ENCODE data around the gene DYNC2H1.
A peak's percentile ranks its signal among the peaks of the same experiment; 100 is the strongest.
"Not testable (repeated sequence)": the region's sequence is repeated elsewhere in the genome, so short reads cannot be mapped to it uniquely, and the experiment has no call there.

Gene DYNC2H1

DNA sequence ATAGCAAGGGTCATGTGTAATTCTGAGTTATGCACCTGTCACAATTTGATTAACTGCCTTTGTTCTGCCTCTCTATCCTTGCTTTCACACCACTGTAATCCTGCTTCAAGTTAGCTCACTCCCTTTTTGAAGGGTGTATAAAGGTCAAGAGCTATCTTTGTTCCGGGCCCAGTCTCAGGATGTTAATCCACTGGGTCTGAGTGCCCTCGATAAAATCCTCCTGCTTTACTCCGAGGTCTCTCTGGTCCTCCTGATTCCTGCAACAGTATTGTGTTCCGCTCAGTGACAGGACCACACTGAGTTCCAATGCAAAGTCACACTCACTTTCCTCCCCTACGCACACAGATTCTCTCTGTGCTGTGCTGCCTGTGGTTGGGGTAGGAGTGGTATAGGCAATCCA lies 186.5 kb downstream of the DYNC2H1 start:
- DNase-seq, result no peak

DNA sequence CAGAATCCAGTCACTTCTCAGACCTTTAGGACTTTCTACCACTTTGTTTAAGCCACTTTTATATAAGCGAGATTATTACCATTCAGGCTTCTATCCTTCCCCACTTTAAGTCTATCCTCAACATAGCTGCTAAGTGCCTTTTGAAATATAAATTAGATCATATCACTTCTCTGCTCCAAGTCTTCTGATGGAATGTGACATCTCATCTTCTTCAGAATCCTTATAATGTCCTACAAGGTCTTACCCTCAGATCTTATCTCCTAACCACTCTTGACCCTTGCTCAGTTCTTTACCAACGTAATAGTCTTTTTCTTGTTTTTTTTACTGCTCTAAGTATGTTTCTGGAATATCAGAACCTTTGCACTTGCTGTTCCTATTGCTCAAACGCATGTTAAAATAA lies 188.7 kb downstream of the DYNC2H1 start:
- no peak for DNase-seq

DNA sequence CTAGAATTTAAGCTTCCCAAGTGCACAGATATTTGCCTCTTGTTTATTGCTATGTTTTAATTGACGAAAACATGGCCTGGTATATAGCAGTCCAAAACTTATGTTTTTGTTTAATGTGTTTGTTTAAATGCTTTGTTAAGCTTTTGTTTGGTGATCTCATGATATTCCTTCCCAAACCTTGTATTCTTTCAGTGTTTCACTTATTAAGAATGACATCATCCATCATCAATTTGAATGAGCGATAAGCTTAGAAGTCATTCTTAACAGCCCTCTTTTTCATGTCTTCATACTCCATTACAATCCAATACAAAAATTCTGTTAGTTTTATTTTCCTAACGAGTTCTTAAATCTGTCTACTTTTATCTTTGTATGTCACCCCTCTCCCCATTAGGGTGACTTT lies 206.0 kb downstream of the DYNC2H1 start:
- DNase-seq, result no peak

DNA sequence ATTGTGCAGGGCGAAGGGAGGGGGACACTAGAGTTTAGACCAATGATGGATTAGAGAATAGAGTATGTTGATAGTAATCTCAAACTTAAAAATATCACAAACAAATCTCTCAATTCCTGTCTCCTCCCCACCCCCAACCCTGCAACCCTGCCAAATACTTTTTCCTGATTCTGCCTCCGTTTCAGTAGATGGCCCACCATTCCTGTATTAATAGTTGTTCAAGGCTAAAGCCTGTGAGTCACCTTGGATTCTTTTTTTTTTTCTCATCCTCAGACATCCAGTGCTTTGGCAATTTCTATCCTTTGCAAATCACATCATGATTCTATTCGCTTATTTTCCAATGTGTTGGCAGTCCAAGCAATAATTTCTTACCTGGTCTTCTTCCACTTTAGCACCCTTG lies 207.9 kb downstream of the DYNC2H1 start:
- no peak for DNase-seq

DNA sequence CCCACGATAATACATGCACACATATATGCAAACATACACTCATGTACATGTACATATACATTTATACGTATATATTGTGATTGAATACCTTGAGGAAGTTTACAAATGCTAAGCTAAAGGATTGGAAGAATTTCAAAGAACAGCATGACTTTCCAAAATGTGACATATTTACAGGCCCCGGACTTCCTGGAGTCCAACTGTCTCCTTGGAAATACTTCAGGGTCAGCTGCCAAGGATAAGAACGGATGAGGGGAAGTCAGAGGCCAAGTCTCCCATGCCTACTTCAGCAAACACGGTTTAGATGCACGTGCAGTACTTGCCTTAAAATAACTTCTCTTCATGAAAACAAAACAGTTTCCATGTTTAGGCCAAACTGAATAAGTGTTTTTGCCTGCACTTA lies 213.6 kb downstream of the DYNC2H1 start:
- no peak for DNase-seq

DNA sequence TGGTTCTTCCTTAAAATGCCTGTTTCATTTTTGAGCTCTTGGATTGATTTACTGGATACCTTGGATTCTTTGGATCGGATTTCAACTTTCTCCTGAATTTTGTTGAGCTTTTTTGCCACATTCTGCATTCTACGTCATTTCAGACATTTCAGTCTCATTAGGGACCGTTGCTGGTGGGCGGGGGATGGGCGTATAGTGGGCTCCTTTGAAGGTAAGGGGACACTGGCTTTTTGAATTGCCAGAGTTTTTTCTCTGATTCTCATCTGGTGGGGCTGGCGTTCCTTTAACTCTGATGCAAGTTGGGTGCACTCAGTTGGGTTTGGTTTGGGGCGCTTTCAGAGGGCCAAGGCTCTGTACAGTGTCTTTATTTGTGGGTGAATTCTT lies 216.5 kb downstream of the DYNC2H1 start:
- DNase-seq, result no peak

DNA sequence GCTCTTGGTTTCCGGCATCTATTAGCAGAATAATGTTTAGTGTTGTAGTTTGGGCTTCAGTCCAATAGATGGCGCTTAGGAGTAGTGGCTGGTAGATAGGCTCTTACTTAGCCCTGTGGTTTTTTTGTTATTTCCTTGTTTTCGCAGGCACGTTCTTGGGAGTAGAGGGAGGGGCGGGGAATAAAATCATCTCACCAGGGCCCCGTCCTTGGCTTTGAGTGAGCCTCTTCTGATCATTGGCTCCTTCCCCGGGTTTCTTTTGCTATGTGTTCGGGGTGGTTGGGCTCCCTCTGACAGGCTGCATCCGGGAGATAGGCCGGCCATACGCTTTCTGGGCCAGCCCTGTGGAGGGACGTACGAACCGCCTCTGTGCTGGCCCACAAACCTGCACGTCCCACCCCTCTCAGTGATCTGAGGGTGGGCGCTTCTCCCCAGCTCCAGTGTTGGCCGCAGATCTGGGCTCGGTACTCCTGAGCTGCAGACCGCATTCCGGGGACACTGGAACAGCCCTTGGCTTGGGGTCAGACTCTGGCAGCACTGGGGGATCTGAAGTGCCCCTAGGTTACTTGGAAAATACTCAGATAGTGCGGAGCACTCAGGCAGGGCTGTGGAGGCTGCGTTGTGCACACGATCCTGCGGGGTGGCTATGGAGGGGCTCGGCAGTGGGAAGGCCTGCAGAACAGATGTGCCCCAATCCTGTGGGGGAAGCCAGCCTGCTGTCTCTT lies 217.0 kb downstream of the DYNC2H1 start:
- peak; percentile 68 for DNase-seq

DNA sequence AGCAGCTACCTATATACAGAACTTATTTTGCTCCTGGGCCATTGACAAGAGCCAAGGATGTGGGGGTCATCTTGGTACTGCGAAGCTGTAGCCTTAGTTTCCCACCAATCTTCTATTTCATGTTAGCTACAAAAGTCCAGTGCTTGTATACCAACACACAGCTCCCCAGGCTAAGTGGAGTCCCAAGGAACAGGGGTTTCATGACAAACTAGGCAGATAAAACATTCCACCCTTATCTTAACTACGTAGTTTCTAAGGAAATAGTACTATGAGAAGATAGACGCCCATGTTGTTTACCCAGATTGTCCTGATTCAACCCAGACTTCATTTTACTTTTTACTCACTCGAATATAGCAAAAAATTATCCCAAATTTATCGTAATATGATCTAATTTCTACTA lies 218.5 kb downstream of the DYNC2H1 start:
- no peak for DNase-seq

DNA sequence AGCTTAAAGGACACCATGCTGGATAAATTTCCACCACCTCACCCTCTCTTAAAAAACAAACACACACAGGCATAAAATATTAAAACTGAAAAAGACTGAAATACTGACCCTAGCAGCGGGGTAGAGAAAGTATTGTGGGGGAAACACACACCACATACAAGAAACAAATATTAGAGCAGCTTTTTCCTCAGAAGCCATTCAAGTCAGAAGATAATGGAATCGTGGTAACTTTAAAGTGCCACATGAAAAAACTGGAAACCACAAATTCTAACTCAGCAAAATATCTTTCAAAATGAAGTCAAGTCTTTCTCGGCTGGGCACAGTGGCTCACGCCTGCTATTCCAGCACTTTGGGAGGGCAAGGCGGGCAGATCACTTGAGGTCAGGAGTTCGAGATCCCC lies 223.2 kb downstream of the DYNC2H1 start:
- no peak for DNase-seq

DNA sequence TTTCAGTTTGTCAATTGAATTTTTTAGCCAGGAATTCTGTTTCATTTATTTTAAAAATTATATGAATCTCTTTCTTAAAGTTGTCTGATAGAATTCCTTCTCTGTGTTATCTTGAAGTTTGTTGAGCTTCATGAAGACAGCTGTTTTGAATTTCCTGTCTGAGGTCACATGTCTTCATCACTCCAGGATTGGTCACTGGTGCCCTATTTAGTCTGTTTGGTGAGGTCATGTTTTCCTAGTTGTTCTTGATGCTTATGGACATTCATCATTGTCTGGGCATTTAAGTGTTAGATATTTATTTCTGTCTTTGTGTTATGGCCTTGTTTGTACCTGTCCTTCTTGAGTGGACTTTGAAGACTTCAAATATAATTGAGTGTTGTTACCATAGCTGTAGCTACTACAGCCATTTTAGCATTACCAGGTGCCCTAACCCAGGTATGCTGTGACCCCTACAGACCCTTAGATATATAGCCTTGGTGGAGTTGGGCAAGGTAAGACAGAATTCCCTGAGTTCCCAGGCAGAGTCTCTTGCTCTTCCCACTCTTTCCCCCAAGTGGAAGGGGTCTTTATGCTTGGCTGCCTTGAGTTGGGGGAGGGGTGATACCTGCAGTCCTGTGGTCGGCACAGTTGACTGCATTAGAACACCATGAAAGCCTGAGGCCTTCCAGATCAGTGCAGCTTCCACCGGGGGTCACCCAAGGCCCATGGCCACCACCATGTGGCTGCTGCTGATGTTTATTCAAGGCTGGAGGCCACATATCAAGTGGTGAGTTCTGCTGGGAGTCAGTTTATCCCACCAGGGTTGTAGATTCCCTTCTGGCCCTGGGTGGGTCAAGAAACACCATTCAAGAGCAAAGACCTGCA lies 229.6 kb downstream of the DYNC2H1 start:
- no peak for DNase-seq

DNA sequence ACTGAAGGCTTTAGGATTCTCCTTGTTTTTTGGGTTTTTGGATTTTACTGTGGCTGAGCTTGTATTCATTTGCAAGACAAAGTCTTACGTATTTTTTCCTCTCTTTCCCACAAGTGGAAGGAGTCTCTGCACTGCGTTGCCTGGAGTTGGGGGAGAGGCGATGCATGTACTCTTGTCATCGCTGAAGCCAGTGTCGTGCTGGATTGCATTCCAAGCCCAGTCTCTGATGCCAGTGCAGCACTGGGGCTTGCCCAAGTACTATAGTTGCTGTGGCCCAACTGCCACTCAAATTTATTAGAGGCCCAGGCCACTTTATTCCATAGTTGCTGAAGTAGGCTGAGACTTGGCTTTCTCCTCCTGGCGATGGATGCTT lies 230.2 kb downstream of the DYNC2H1 start:
- no peak for DNase-seq

DNA sequence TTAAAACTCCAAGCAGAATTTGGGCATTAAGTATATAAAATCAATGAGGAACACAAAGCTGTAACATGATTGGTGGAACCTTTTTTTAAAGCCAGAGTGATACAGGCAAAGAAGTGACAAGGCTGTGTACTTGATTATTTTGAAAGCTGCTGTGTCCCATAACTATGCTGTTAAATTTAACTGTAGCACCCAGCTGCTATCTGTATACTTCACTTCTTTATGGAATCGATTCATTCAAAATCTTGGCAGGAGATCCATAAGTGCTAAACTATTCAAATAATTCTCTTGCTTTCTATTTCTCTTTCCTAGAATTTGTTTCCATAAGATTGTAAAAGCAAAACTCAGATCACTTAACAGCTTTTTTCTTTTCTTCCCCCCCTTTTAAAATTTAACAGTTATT lies 231.7 kb downstream of the DYNC2H1 start:
- DNase-seq, result no peak

DNA sequence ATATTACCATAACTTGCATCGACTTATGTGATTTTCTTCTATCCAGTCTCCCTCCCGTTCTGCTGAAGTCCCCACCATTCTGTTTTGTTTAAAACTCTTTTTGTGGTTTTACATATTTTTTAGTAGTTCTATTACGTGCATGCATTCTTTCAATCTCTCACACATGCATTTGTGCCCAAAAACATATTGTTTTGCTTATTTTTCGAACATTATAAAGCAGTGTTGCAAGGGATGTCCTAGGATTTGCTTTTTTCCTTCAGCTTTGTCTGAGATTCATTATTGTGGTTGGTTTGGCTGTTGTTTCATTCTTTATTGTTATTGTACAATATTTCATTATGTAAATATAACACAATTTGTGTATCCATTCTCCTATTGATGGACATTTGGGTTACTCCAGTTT lies 235.7 kb downstream of the DYNC2H1 start:
- no peak for DNase-seq

DNA sequence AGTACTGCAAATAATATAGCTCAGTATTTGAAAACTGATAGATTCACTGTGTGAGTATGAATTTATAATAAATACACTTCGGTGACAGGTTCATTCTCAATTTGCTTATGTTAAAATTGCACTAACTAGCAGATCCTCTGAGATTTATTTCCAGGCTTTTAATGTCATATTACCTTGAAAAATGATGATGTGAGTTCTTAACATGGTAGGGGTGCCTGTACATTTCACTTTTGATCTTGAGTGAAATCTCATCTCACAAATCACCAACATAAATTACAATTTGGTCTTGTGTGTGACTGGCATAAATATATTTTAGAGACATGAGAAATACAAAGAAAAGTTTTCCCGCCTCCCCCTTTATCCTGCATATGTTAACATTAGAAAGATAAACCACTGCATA lies 240.4 kb downstream of the DYNC2H1 start:
- no peak for DNase-seq

DNA sequence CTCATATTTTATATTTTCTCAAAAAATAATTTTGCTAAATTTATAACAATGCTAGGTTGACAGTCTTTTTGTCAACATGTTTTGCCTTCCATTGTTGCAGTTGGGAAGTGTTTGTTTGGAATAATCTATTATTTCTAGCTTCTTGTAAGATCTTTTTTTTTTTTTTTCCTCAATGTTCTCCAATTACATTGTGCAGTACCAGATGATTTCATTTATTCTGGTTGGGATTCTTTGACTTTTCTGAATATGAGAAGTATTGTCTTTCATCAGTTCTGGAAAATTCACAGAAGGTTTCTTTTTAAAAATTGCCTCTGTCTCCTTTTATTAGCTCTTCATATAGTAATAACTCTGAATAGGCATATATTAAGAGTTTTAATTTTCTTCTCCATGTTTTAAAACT lies 245.4 kb downstream of the DYNC2H1 start:
- DNase-seq, result no peak

DNA sequence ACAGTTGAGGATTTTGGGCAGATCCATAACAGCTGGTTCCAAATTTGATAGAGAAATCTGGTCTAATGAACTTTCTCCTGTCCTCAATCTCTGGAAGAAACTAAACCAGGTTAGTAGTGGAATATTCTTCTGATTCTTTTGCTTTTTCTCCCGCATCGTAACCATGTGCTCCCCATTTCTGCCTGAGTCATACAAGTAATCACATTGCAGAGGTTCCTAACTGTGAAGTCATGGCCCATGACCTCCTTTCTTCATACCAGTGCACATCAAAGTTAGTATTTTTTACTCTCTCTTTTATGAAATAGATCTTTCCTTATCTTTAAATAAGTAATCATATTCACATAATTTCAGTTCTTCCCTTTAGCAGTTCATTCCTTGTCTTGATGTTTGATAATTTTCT lies 249.0 kb downstream of the DYNC2H1 start:
- no peak for DNase-seq

DNA sequence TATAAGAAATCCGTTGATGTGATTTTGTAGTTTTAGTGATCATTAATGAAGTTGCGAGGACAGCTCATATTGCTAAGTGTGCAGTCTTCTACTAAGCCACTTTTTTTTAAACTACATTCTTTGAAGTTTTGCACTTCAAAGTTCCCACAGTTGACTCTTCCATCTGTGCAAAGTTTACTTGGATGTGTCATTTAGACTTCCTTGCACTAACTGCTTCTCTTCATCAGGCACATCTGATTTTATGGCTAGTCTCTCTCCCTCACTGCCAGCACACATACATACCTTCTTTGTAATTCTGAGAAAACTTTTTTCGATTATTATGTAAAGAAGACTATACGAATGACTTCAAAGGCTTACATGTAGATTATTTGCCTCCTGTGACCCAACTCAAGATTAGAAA lies 250.0 kb downstream of the DYNC2H1 start:
- no peak for DNase-seq

DNA sequence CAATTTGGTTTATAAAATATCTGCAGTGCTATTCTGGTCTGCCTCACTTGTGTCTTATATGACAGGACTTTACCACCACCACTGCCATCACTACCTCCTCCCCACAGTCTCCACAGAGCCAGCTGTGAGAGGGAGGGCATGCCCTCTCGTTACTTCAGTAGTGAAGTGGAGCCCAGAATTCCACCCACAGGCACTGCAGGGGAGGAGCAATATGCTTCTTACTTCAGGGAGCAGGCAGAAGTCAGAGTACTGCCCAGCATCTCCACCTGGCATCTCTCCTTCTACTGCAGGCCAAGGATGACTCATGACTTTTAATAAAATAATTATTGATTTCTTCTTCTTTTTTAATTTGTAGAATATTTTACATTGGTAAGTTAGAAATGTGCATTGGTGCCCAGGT lies 255.5 kb downstream of the DYNC2H1 start:
- no peak for DNase-seq

DNA sequence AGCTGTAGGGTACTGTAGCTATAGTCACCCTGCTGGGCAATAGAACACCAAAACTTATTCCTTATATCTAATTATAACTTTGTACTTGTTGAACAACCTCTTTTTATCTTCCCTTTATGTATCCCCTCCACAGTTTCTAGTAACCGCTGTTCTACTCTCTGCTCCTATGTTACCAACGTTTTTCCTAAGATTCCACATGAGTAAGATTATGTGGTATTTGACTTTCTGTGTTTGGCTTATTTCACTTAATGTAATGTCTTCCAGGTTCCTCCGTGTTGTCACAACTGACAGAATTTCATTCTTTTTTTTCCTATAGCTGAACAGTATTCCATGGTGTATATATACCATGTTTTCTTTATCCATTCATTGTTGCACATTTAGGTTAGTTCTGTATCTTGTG lies 258.4 kb downstream of the DYNC2H1 start:
- no peak for DNase-seq

DNA sequence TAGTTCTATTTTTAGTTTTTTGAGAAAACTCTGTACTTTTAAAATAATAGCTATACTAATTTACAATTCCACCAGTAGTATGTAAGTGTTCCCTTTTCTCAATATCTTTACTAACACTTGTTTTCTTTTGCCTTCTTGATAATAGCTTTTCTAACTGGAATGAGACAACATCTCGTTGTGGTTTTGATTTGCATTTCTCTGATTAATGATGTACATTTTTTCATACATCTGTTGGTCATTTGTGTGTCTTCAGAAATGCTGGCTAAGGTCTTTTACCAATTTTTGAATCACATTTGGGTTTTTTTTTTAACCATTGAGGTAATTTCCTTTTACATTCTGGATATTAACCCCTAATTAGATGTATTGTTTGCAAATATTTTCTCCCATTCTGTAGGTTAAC lies 258.9 kb downstream of the DYNC2H1 start:
- DNase-seq, result no peak

DNA sequence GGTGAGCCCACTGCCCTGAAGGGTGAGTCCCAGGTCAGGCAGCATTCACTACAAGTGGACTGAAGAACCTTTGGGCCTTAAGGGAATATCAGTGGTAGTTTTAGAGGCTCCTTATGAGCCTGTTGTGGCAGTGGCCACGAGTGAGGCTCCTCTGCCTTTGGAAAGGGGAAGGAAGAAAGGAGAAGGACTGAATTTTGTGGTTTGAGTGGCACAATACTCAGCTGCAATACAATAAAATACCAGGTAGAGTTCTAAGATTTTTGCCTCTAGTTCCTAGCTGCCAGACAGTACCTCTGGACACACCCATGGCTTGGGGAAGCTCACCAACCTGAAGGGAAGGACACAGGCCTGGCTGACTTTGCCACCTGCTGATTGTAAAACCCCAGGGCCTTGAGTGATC lies 260.9 kb downstream of the DYNC2H1 start:
- DNase-seq, result no peak

DNA sequence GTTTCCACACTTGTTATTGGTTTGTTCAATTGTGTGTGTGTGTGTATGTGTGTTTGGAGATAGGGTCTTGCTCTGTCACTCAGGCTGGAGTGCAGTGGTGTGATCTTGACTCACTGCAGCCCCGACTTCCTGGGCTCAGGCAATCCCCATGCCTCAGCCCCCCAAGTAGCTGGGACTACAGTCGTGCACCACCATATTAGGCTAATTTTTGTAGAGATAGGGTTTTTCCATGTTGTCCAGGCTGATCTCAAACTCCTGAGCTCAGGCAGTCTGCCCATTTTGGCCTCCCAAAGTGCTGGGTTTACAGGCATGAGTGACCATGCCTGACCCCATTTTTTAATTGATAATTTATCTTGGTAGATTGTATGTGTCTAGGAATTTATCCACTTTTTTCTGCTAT lies 263.7 kb downstream of the DYNC2H1 start:
- DNase-seq, result no peak

DNA sequence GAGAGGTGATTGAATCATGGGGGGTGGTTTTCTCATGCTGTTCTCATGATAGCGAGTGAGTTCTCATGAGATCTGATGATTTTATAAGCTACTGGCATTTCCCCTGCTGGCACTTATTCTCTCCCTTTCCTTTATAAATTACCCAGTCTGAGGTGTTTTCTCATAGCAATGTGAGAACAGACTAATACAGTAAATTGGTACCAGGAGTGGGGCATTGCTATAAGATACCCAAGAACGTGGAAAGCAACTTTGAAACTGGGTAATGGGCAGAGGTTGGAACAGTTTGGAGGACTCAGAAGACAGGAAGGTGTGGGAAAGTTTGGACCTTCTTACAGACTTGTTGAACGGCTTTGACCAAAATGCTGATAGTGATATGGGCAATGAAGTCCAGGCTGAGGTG lies 265.0 kb downstream of the DYNC2H1 start:
- not testable (repeated sequence) for DNase-seq

DNA sequence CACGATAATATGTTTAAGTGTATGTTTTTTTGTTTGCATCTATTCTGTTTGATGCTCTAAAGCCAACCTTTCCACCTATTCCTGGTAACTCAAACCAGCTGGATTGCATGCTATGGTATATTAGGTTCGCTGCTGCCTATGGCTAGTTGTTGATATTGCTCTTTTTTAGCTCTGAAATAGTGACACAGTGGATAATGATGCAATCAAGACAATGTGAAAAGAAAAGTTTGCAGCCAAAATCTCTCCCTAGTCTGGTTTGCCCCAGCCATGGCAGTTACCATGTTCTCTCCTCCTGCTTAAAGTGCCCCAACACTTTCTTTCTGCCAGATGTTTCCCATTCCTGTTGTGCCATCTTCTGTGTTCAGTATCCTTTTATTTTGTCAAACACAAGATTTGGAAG lies 269.7 kb downstream of the DYNC2H1 start:
- DNase-seq, result no peak

DNA sequence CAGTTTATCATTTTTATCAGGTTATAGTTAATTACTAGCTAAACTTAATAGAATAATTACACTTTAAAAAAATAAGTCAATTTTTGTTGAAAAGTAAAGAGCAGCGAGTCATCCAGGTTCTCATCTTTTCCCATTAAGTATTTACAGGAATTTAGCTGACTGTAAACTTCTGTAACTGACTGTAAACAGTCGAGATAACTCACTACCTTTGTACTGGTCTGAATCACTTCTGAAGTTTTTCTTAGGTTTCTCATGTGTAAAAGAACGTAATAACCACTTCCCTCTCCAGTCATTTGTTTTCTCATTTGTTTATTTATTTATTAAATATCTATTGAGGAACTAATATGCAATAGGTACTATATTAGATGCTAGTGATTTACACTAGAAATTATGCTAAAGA lies 270.8 kb downstream of the DYNC2H1 start:
- DNase-seq, result no peak

Measured in KG1 (cell line).